HL-60/S4 treated with retinoic acid at 250 ng/mL for 4 days and 3 days (cell line): ENCODE measurements around the gene FTO.
"Not testable (repeated sequence)": the region's sequence is repeated elsewhere in the genome, so short reads cannot be mapped to it uniquely, and the experiment has no call there.

Source experiments
- in situ Hi-C: fragments of 300-500 bp; cut with MboI; formaldehyde crosslinking; loops from 2 replicates; pipeline ENCODE4 v1.7.0; 2022; ENCODE audit warnings: low sequenced_read_pairs

Gene FTO

DNA sequence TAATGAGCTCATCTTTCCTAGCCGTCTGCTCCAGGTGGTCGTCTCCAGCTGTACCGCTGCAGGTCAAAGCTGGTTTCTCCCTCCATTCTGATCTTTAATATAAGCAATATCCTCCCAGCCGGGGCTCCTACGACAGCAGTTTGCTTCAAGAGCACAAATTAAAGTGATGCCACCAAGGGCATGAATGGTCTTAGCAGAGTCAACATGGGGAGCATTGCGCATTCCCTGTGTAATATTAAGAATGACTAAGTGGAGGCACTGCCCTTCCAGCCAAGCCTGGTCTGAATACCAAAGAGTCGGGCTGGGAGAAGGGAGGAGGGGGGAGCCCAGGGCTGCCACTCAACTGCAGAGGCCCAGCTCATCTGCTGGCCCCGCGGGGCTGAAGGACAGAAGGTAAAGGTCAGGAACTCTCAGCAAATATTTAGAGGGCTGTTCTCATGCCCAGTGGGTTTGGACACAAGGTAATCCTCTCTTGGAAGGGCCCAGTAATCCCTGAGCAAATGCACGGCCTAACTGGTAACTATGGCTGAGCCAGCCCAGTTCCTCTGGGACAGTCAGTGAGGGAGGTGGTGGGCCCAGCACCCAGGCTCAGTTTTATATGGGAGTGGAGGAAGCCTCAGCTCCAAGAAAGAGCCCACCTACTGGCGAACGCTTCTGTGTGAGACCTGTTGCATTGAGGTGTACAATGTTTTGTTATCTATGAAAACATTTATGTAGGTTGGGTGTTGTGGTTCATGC, 461.4 kb downstream of the FTO start:
- in situ Hi-C loops = no loop called here

DNA sequence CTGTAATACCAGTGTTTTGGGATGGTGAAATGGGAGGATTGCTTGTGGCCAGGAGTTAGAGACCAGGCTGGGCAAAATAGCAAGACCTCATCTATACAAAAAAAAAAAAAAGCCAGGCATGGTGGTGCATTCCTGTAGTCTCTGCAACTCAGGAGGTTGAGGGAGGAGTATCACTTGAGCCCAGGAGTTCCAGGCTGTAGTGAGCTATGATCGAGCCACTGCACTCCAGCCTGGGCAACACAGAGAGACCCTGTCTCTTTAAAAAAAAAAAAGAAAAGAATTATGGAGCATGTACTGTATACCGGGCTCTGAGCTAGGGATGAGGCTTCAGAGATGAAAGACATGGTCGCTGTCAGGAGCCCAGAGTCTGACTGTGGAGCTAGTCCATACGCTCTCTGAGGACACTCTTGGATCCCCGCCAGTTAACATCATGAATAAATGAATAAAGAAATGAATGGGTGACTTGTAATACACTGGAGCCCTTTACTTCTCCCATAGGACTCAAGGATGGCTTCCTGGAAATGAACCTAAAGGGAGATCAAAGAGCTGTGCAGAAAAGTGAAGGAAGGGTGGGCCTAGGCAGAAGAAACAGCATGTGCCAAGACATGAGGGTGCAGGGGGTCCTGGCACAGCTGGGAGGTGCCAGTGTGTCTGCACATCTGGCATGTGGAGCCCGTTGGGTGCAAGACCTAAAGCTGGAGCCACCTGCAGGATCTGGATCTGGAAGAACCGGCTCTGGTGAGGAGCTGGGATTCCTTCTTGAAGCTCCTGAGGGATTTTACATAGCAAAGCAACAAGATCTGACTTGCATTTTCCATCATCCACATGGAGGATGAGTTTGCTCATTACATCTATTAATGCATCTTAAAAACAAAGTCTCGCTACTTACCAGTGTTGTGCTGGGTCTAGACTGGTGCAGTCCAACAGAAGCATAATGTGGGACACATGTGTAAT, 462.2 kb downstream of the FTO start:
- in situ Hi-C loops = no loop called here

- in situ Hi-C loops = no loop called here
Measured at GRCh38 chr16:54169112-54169511, 465.2 kb downstream of the FTO start.

DNA sequence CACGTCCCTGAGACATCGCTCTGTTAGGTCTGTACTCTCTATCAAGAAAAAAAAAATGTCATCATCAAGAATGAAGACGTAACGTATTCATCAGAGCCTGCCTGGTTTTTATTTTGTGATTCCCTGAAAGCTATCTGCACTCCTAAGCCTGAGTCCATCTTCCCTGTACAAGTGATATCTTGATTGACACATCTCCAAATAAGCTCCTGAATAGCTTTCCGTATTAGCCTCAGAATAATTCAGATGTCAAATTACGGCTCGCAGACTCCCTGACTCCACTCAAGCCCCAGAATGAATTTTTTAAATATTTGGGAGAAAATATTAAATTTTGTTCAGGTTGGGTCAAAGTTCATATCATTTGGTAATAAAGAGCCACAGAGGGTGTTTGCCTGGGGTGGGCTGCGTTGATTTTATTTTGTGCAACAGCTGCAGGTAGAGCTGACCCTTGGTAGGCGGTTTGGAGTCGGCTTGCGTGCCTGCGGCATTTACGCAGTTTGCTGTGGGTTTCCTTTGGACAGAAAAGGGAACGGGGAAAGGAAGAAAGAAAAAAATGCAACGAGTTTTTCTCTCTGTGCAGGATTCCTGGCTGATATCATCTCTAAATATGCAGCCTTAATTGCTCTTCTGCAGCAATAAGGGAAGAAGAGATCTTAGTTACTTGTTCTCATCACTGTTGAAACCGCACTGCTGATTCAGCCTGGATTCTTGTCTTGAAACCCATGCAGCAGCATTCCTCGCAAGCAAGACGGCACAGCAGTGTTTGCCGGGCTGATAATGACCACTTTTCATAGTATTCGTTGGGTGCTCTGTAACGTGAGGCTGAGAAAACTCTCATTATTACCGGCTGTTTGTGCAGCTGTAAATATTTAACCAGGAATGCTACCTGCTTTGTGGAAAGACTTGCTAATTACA, 467.9 kb downstream of the FTO start:
- in situ Hi-C loops = no loop called here

- in situ Hi-C loops = no loop called here
Measured at GRCh38 chr16:54173490-54173889, 469.5 kb downstream of the FTO start.

GRCh38 chr16:54174201-54174600, 470.2 kb downstream of the FTO start:
- in situ Hi-C loops = no loop called here

- in situ Hi-C loops = no loop called here
Measured at GRCh38 chr16:54174750-54175149, 470.8 kb downstream of the FTO start.

DNA sequence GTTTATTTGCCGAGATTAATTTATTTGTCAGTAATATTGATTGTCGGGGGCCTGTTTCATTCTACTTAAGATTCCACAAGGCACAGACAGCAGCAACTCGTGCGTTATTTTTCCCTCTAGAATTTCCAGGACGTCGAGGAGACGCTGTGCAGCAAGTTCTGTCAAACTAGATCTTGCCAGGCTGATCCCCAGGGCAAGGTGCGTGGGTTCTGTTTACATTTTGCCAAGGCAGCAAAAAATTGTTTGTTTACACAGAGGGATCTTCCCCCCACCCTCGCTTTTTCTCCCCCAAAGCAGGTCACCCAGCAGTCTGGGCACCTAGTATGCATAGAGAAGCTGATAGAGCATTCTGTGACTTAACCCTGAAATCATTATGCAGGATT, 471.2 kb downstream of the FTO start:
- in situ Hi-C loops = no loop called here

DNA sequence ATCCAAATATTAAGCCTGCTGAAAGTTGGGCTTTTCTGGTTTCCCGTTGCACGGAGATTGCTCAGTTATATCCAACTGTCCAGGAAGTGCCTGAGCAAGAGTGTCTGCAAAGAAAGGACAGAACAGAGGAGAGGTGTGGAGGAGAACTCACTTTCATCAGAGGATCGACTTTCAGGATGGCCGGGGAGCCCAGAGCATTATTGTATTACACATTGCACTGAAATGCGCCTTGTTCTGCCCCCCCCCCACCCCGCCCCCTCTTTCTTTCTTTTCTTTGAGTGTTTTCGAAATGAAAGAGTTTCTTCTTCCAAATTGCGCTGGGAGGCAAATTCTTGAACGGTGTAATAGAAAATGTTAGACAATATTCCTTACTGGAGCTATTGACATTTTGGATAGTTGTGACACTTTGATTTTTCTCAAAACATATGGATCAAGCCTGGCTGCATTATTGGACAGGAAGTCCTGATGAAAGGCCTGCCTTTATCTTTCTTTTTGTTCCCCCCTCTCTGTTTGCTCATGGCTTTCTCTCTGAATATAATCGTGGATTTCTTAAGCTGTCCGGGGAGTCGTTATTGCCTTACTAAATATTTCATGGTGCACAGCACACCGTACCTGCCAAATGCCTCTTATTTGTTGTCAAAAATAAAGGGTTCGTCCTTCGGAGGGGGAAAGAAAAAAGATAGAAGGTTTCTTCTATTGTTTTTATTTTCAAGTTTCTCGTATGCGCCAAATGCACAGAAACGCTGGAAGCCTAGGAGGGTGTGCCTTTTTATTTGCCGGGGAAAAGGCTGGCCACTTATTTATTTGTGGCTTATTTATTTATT, 471.8 kb downstream of the FTO start:
- in situ Hi-C loops = no loop called here

DNA sequence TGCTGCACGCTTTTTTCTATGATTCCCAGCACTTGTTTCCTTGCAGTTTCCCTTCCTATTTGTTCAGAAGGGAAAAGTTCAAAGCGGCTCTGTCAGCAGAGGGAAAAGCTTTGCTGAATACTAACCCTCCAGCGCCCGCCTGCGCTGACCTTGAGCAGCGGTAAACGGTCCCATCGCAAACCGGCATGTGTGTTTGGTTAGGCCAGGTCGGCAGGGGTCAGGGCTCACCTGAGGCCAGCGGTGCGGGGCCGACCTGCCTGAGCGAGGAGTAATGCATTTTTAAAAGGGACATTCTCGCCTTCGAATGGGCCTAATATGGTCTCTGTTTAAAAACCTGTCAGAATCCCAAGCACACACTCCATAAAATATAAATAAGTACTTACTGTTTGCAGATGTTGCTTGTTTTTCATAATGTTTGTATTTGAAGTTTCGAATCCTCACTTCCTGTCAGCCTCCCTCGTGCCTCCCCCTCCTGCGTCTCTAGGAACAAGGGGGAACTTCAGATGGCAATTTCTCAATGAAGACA, 472.5 kb downstream of the FTO start:
- in situ Hi-C loops = no loop called here

DNA sequence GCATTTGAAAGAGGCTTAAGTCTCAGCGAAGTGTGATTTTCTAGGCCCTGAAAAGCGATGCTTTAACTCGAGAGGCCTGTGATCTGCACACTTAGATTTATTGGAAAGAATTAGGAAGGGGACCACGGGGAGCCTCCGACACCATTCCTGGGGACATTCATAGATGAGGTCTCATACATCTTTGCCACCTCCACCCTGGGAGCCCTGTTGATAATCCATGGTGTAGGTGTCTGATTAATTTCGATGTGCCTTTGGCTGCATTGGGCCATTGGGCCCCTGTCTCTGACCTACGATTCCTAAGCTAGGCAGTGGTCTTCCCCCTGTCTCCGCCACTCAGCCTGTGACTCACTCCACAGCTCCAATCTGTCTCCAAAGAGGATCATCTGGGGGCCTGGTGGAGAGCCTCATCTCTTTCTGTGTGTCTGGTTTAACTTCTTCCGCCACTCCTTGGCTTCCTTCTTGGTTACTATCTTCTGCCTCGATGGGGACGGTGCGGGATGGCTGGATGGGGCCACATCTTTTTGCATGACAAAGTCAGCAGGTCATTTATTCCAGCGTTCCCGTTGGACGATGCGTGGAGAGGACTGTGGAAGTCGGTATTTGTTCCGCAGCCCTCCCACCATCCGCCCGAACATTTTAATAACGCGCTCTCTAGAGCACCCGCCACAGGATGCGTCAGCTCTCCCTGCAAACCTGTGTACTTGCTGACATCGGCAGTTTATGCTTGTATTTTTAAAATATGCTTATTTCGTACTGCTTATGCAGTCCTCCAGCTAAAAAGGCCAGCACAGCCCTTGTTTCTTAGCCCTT, 473.3 kb downstream of the FTO start:
- in situ Hi-C loops = no loop called here

DNA sequence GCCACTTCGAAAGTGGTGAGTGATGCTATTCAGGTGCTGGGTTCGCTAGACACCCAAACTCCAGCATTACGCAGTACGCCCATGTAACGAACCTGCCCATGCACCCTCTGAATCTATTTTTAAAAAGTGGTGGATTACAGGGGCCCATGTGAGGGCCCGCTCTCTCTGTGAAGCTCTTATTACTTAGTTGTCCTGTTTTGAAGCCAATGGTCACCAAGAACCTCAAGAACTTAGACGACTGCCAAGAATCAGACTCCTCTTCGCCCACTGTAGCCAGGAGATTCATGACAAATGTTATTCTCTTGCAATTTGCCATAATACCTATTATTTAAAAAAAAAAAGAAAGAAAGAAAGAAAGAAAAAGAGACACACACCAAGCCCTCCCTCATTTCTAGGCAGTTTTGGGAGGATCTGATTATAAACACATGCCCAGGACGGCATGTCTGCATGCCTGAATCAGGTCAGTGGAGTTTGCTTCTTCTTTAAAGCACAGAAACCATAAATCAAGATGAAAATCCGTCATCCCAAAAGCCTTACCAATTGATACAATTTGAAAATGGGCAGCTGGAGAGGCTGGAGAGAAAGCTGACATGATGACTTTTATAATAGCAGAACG, 474.0 kb downstream of the FTO start:
- in situ Hi-C loops = no loop called here

DNA sequence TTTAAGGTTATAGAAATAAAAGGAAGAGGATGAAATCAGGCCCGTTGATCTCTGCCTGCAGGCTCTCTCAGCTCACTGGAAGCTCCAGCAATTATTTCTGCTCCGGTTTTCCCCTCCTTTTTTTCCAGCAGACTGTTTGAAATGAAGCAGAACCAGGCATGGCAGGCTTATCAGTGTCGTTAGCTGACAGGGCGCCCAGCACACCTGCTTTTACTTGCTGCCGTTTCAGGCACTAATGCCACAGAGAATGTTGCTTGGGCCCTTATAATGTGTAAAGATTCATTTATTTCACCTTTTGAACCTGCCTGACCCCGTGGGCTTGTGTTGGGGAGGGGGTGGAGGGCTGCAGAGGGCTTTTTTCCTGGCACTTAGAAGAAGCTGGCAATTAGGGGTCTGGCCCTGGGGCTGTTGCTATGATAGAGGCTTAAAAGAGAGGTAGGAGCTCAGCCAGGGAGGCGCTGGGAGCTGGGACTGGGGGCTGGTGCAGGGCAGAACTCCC, 474.6 kb downstream of the FTO start:
- in situ Hi-C loops = no loop called here

- in situ Hi-C loops = no loop called here
Measured at GRCh38 chr16:54180421-54181359, 476.7 kb downstream of the FTO start.

DNA sequence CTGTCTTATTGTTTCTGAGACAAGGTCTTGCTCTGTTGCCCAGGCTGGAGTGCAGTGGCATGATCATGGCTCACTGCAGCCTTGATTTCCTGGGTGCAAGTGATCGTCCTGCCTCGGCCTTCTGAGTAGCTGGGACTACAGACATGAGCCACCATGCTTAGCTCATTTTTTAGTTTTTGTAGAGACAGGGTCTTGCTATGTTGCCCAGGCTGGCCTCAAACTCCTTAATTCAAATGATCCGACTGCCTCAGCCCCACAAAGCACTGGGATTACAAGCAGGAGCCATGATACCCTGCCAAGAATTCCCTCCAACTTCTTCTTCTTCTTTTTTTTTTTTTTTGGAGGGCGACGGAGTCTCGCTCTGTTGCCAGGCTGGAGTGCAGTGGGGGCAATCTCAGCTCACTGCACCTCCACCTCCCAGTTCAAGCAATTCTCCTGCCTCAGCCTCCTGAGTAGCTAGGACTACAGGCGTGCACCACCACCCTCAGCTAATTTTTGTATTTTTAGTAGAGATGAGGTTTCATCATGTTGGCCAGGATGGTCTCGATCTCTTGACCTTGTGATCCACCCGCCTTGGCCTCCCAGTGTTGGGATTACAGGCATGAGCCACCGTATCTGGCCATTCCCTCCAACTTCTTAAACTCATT, 477.9 kb downstream of the FTO start:
- in situ Hi-C loops = not testable (repeated sequence)

- in situ Hi-C loops = no loop called here
Measured at GRCh38 chr16:54185045-54185444, 481.1 kb downstream of the FTO start.

DNA sequence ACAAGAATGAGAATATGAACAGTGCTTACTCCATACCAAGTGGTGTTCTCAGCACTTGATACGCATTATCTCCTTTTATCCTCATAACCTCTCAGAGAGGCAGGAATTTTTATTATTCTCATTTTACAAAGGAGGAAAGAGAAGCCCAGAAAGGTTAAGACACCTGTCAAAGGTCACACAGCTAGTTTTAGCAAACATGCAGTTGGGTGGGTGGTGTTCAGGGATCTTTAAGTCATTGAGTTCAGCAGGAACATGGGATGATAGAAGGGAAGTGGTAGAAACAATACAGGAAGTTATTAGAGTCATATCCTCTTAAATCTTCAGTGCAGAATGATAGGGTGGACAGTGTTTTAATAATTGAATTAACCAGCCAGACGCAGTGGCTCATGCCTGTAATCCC, 487.2 kb downstream of the FTO start:
- in situ Hi-C loops = no loop called here
